Bladder microvascular endothelial cell (primary cell): ENCODE results near the gene GAST. TPM values are rescaled to one million over a fixed set of nuclear protein-coding genes. Genes with fewer than 3 reads are reported as not detected.

Experiments used
- total RNA-seq: library from RNA; depleted of rRNA; stranded (reverse); fragments of >200 nt; gene quantifications from 2 replicates; pipeline ENCODE4 v1.2.3, GENCODE V29; 2014

GAST gene, protein sequence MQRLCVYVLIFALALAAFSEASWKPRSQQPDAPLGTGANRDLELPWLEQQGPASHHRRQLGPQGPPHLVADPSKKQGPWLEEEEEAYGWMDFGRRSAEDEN
- not detected in 2 replicates for total RNA-seq

DNA sequence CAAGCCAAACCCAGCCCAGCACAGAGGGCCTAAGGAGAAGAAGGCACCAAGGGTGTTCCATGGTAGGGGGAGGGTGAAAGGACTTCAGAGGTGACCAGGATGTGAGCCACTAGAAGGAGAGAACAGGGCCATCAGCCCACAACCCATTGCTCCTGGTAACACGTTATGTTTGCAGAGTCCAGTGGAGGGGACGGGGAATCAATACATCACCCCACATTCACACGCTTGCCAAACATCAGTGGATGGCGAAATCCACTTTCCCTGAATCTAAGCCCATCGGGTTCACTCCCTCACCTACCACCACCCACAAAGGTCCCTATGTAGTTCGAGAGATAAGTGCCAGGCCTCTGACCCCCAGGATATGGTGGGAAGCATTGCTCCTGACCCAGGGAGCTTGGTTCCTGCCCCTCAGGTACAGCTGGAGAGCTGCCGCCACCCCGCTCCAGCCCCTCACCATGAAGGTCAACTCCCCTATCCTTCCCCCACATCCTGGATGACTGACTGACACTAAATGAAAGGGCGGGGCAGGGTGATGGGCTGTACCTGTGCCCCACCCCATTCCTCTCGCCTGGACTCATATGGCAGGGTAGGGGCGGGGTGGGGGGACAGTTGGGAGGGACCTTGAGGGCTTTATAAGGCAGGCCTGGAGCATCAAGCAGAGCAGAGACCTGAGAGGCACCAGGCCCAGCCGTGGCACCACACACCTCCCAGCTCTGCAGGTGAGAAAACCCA, at the start of gene GAST:
Gene GAST (plus strand): TSS at position 663 of the 732 bp plus-strand sequence. CDS start 3,106 bp downstream, outside the sequence.

GRCh38 chr17:41688641-41689496, 23.3 kb upstream of the GAST start, which contains the start of gene EIF1:
Gene EIF1, plus strand, starts transcription at chr17:41688885. Its CDS starts 154 bp downstream, at chr17:41689039.

DNA sequence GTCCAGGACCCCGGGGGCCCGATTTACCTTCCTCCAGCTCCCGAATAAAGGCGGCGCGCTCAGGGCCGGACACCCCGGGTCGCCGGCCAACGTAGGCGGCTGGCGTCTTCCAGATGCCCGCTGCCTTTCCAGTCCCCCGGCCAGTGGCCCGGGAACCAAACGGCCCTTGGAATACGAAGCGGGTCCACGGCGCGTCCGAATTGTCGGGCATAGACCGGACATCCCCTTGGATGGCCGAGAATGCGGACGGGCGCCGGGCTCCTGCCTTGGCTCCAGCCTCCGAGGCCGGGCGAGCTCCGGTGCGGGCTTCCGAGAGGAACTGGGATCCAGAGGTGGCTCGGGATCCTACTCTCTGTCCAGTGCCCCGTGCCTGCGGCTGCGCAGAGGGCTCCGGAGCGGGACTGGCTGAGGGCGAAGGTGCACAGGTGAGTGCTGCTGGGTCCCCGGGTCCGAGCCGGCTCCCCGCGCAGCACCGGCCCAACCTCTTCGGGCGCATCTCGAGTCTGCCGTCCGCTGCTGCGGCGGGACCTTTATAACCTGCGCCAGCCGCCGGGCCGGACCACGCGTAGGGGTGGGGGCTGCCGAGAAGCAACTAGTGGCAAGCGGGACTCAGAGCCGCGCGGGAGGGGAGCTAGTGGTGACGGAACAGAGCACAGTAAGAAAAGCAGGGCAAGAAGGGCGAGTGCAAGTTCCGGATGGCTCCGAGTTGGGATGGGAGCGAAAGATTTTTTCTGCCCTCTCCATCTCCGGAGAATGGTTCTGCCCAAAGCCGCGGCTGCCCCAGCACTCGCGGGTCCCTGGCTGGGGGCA, 22.2 kb downstream of the GAST start, which contains the start of gene HAP1:
Gene HAP1 (minus strand): TSS at position 505 of the 810 bp plus-strand sequence. CDS start 9 bp downstream, at position 496.

Other genes with a start within 250 kb of the GAST start
- not detected in 2 replicates for gene KRT32, start 244.9 kb upstream of the GAST start, total RNA-seq
- gene KRT35, start 231.2 kb upstream of the GAST start, total RNA-seq = not detected in 2 replicates
- 0.06 and 0.16 TPM in 2 replicates for gene KRT36, start 222.4 kb upstream of the GAST start, total RNA-seq
- not detected in 2 replicates for gene KRT13, start 206.7 kb upstream of the GAST start, total RNA-seq
- gene KRT15, start 193.4 kb upstream of the GAST start, total RNA-seq = 0.16 and 0.57 TPM in 2 replicates
- gene KRT19, start 184.0 kb upstream of the GAST start, total RNA-seq = 3.9 and 13.9 TPM in 2 replicates
- 0.06 TPM in 1 of 2 replicates, not detected in the other for gene KRT9, start 140.3 kb upstream of the GAST start, total RNA-seq
- 0.31 TPM in 1 of 2 replicates, not detected in the other for gene KRT14, start 125.4 kb upstream of the GAST start, total RNA-seq
- 0.19 and 0.65 TPM in 2 replicates for gene KRT16, start 99.6 kb upstream of the GAST start, total RNA-seq
- 1.2 and 2.6 TPM in 2 replicates for gene KRT17, start 87.8 kb upstream of the GAST start, total RNA-seq
- 55.4 and 112 TPM in 2 replicates for gene EIF1, start 23.4 kb upstream of the GAST start, total RNA-seq
- 0.32 and 0.82 TPM in 2 replicates for gene HAP1, start 22.3 kb downstream of the GAST start, total RNA-seq
- gene JUP, start 74.4 kb downstream of the GAST start, total RNA-seq = 121 and 361 TPM in 2 replicates
- 26.4 and 97.9 TPM in 2 replicates for gene P3H4, start 99.6 kb downstream of the GAST start, total RNA-seq
- gene FKBP10, start 100.7 kb downstream of the GAST start, total RNA-seq = 66.5 and 243 TPM in 2 replicates
- 63.3 and 72.2 TPM in 2 replicates for gene NT5C3B, start 123.9 kb downstream of the GAST start, total RNA-seq
- gene KLHL10, start 125.5 kb downstream of the GAST start, total RNA-seq = under 0.01 and 0.19 TPM in 2 replicates
- 15.7 and 34.4 TPM in 2 replicates for gene KLHL11, start 153.1 kb downstream of the GAST start, total RNA-seq
- gene ACLY, start 206.6 kb downstream of the GAST start, total RNA-seq = 180 and 217 TPM in 2 replicates
- 0.19 TPM in 1 of 2 replicates, not detected in the other for gene ODAD4, start 218.3 kb downstream of the GAST start, total RNA-seq